HCT116 (cell line): ENCODE results near the gene NACC2. TPM values are rescaled to one million over a fixed set of nuclear protein-coding genes. Genes with fewer than 3 reads are reported as not detected.

Source experiments
- ATAC-seq: fragments of 200-7000 bp; cut with Tn5 transposase; 2 replicates; pipeline ENCODE4 v1.9.1; 2020; ENCODE audit warnings: mild to moderate bottlenecking, moderate library complexity
- BruUV-seq: library from RNA; stranded (reverse); fragments of 400-500 nt; replicated peaks from 2 replicates; lab custom pipeline; 2021; lab: Mats Ljungman, UMichigan
- CTCF ChIA-PET: fragments of 300-600 bp; sonication (Branson Sonifier 250); formaldehyde crosslinking; loops from one replicate; lab custom pipeline; 2021; ENCODE audit warnings: antibody characterized with exemption; lab: Charles Lee
- POLR2A ChIA-PET: fragments of 300-600, 350-600 bp; sonication (Branson Sonifier 250); formaldehyde crosslinking; loops from one replicate; lab custom pipeline; 2021; ENCODE audit warnings: antibody characterized with exemption; lab: Charles Lee
- RAD21 ChIA-PET, 2 experiments: fragments of 300-600 bp; sonication (Branson Sonifier 250); formaldehyde crosslinking; loops; one replicate each; lab custom pipeline; 2023; ENCODE audit warnings: low total read pairs in 2 of 2; ENCODE audit not compliant: uncharacterized antibody in 2 of 2, unreplicated experiment in 2 of 2, low non-redundant PET in 1 of 2; lab: Charles Lee
- DNase-seq: peaks from one replicate; pipeline ENCODE4 v3.0.0-alpha.2; 2010; ENCODE audit warnings: low read depth, low spot score
- H2AFZ ChIP-seq: fragments of 200-600 bp; shearing (Covaris generic), sonication (generic); 2 replicates; pipeline ENCODE4 v1.6.1; 2017; ENCODE audit warnings: low read depth, mixed run types, mixed read lengths, antibody characterized with exemption, low read length; ENCODE audit not compliant: poor library complexity, severe bottlenecking
- H3K27ac ChIP-seq: 2 replicates; pipeline ENCODE4 v1.5.1; 2012; ENCODE audit warnings: low read depth, low read length
- H3K27me3 ChIP-seq: fragments of 200-600 bp; sonication (generic); 2 replicates; pipeline ENCODE4 v1.6.1; 2016; ENCODE audit warnings: mixed run types, low read length, mixed read lengths; ENCODE audit not compliant: insufficient read depth
- H3K36me3 ChIP-seq, 2 experiments: fragments of 200-500 bp in 1 of 2; fragments of 200-600 bp in 1 of 2; sonication (Bioruptor generic) in 1 of 2; sonication (generic) in 1 of 2; 2 replicates each; pipeline versions ENCODE4 v1.5.1 to v1.6.1; 2014 to 2016; ENCODE audit warnings: low read length in 2 of 2, inconsistent platforms in 1 of 2, mixed read lengths in 1 of 2, mixed run types in 1 of 2; ENCODE audit not compliant: insufficient read depth in 2 of 2, control insufficient read depth in 1 of 2
- H3K4me1 ChIP-seq, 2 experiments: fragments of 200-600 bp in 1 of 2; sonication (generic) in 1 of 2; 2 replicates each; pipeline versions ENCODE4 v1.5.1 to v1.6.1; 2012 to 2017; ENCODE audit warnings: low read length in 2 of 2, inconsistent platforms in 1 of 2, mild to moderate bottlenecking in 1 of 2, mixed read lengths in 1 of 2, mixed run types in 1 of 2, moderate library complexity in 1 of 2; ENCODE audit not compliant: insufficient read depth in 2 of 2, control insufficient read depth in 1 of 2
- H3K4me2 ChIP-seq: fragments of 200-600 bp; sonication (generic); 2 replicates; pipeline ENCODE4 v1.6.1; 2017; ENCODE audit warnings: mixed run types, low read length, mixed read lengths
- H3K4me3 ChIP-seq, 2 experiments: fragments of 200-600 bp in 1 of 2; sonication (generic) in 1 of 2; replicated peaks in 1 of 2; 2 replicates each; pipeline ENCODE4 v1.5.1; 2011 to 2016; ENCODE audit warnings: low read length in 2 of 2, control low read depth in 1 of 2, low read depth in 1 of 2, mild to moderate bottlenecking in 1 of 2, mixed read lengths in 1 of 2, mixed run types in 1 of 2
- H3K79me2 ChIP-seq: fragments of 200-600 bp; sonication (generic); 2 replicates; pipeline ENCODE4 v1.6.1; 2017; ENCODE audit warnings: mild to moderate bottlenecking, mixed run types, low read length, moderate library complexity, mixed read lengths; ENCODE audit not compliant: insufficient read depth
- H3K9ac ChIP-seq: fragments of 200-600 bp; sonication (generic); 2 replicates; pipeline ENCODE4 v1.6.1; 2016; ENCODE audit warnings: low read length, mixed read lengths
- H3K9me2 ChIP-seq: fragments of 200-600 bp; sonication (generic), shearing (Covaris generic); 2 replicates; pipeline ENCODE4 v1.6.1; 2017; ENCODE audit warnings: mixed run types, mild to moderate bottlenecking, moderate library complexity; ENCODE audit not compliant: insufficient read depth
- H3K9me3 ChIP-seq, 2 experiments: fragments of 200-500 bp in 1 of 2; fragments of 200-600 bp in 1 of 2; sonication (Bioruptor generic) in 1 of 2; sonication (generic) in 1 of 2; 2 replicates each; pipeline ENCODE4 v1.6.1; 2014 to 2017; ENCODE audit warnings: low read length in 2 of 2, mixed read lengths in 2 of 2, inconsistent platforms in 1 of 2, low read depth in 1 of 2, mild to moderate bottlenecking in 1 of 2, mixed run types in 1 of 2, moderate library complexity in 1 of 2; ENCODE audit not compliant: control insufficient read depth in 1 of 2, insufficient read depth in 1 of 2
- H4K20me1 ChIP-seq: fragments of 200-600 bp; sonication (generic), shearing (Covaris generic); 2 replicates; pipeline ENCODE4 v1.6.1; 2017; ENCODE audit warnings: mixed run types, mild to moderate bottlenecking, moderate library complexity; ENCODE audit not compliant: insufficient read depth
- CBX3 ChIP-seq: IDR thresholded peaks from 2 replicates; pipeline ENCODE4 v1.6.1; 2012; ENCODE audit warnings: low read depth
- CEBPB ChIP-seq: IDR thresholded peaks from 2 replicates; pipeline ENCODE4 v1.6.1; 2012; ENCODE audit warnings: low read depth
- EGR1 ChIP-seq: IDR thresholded peaks from 2 replicates; pipeline ENCODE4 v1.6.1; 2012; ENCODE audit warnings: low read depth
- ELF1 ChIP-seq: IDR thresholded peaks from 2 replicates; pipeline ENCODE4 v1.6.1; 2012; ENCODE audit warnings: low read depth, borderline replicate concordance
- EZH2 ChIP-seq: fragments of 200-600 bp; sonication (generic); IDR thresholded peaks from 2 replicates; pipeline ENCODE4 v1.6.1; 2017; ENCODE audit warnings: antibody characterized with exemption, mixed run types
- FOSL1 ChIP-seq: IDR thresholded peaks from 2 replicates; pipeline ENCODE4 v1.6.1; 2012; ENCODE audit warnings: low read depth
- POLR2A ChIP-seq: IDR thresholded peaks from 2 replicates; pipeline ENCODE4 v1.7.0; 2011; ENCODE audit warnings: borderline replicate concordance; ENCODE audit not compliant: insufficient read depth, insufficient read length; ENCODE audit errors: extremely low read depth
- POLR2AphosphoS5 ChIP-seq: IDR thresholded peaks from 2 replicates; pipeline ENCODE4 v1.6.1; 2011; ENCODE audit warnings: mild to moderate bottlenecking, low read depth, low read length, moderate library complexity
- RAD21 ChIP-seq: IDR thresholded peaks from 2 replicates; pipeline ENCODE4 v1.6.1; 2012; ENCODE audit warnings: low read depth, mild to moderate bottlenecking
- SIN3A ChIP-seq: IDR thresholded peaks from 2 replicates; pipeline ENCODE4 v1.6.1; 2012; ENCODE audit warnings: low read depth
- SP1 ChIP-seq: IDR thresholded peaks from 2 replicates; pipeline ENCODE4 v1.6.1; 2012; ENCODE audit warnings: low read depth
- YY1 ChIP-seq: IDR thresholded peaks from 2 replicates; pipeline ENCODE4 v1.6.1; 2011; ENCODE audit warnings: low read length, low read depth, moderate library complexity, mild to moderate bottlenecking; ENCODE audit not compliant: insufficient replicate concordance; ENCODE audit errors: extremely low read depth
- ZNF274 ChIP-seq: fragments of 200-500 bp; sonication (Bioruptor generic); IDR thresholded peaks from 2 replicates; pipeline ENCODE4 v1.6.1; 2014; ENCODE audit warnings: mild to moderate bottlenecking, low read depth, low read length, inconsistent platforms
- intact Hi-C: fragments of 100-400 bp; cut with micrococcal nuclease; formaldehyde crosslinking; loops from 2 replicates; pipeline ENCODE4 v1.10.0; 2022
- total RNA-seq: library from RNA; stranded (reverse); gene quantifications from one replicate; pipeline ENCODE4 v1.2.1, GENCODE V29; 2021; ENCODE audit not compliant: unreplicated experiment

The NACC2 gene
- total RNA-seq, 1 experiment from 2014 or later = 27.8 TPM

- intact Hi-C loops = no loop called here
- no peak for DNase-seq
- ChIA-PET RAD21 (no interaction called here), POLR2A (no interaction called here), CTCF (no interaction called here)
- no TSS peak for BruUV-seq
- Histone ChIP-seq H3K4me1 (peaks cover 3 to 13% of the 10 kb centered on the region in 2 experiments; a peak in 3 of 4 replicates), H3K27me3 (no peaks in the 10 kb centered on the region), H3K9me2 (no peaks in the 10 kb centered on the region), H3K4me2 (no peak overlapping the region), H3K4me3 (no peak overlapping the region), H3K9ac (no peak overlapping the region), H3K9me3 (no peaks in the 10 kb centered on the region), H4K20me1 (no peaks in the 10 kb centered on the region), H2AFZ (no peak overlapping the region), H3K36me3 (no peaks in the 10 kb centered on the region), H3K27ac (no peak overlapping the region), H3K79me2 (no peaks in the 10 kb centered on the region)
- no peak for ATAC-seq
- TF ChIP-seq POLR2A (no peak), CBX3 (no peak), SP1 (no peak), CEBPB (no peak), FOSL1 (no peak), ELF1 (no peak)
These were observed 97.1 kb downstream of the NACC2 start for GRCh38 chr9:135998016-135998380.

- intact Hi-C loops = no loop called here
- no peaks in the 10 kb centered on the region for H3K36me3 ChIP-seq
- CTCF ChIA-PET = no interaction called here
- H3K4me3 ChIP-seq = no peak overlapping the region
- DNase-seq (no peak), ATAC-seq (no peak)
- H3K27ac ChIP-seq = no peak overlapping the region
- no TSS peak for BruUV-seq
- POLR2A ChIA-PET = no interaction called here
- H3K4me1 ChIP-seq = peaks cover 9 to 19% of the 10 kb centered on the region in 2 experiments
- H3K9ac ChIP-seq = no peak overlapping the region
- H3K27me3 ChIP-seq = no peaks in the 10 kb centered on the region
- H3K79me2 ChIP-seq = no peaks in the 10 kb centered on the region
- RAD21 ChIA-PET = no interaction called here
- H4K20me1 ChIP-seq = no peaks in the 10 kb centered on the region
- H2AFZ ChIP-seq = no peak overlapping the region
- TF ChIP-seq ZNF274 = no peak
- TF ChIP-seq CEBPB = no peak
- TF ChIP-seq EGR1 = no peak
- TF ChIP-seq POLR2A = no peak
- no peak for TF ChIP-seq EZH2
- TF ChIP-seq FOSL1 = no peak
- no peak for TF ChIP-seq POLR2AphosphoS5
- TF ChIP-seq YY1 = no peak
- TF ChIP-seq SIN3A = no peak
- no peak for TF ChIP-seq RAD21
- H3K9me2 ChIP-seq = no peaks in the 10 kb centered on the region
- no peaks in the 10 kb centered on the region for H3K9me3 ChIP-seq
- H3K4me2 ChIP-seq = no peak overlapping the region
These were observed 97.7 kb downstream of the NACC2 start for GRCh38 chr9:135997090-135998015.
